Omental fat pad (tissue), 4 donors: ENCODE measurements around the gene RAPGEF5. TPM values are rescaled to one million over a fixed set of nuclear protein-coding genes. Genes with fewer than 3 reads are reported as not detected.

Experiments used
- ATAC-seq: fragments of 150-250 bp; one replicate; pipeline ENCODE4 v1.9.1; 2016; ENCODE audit warnings: mild to moderate bottlenecking, moderate library complexity; ENCODE audit not compliant: low FRiP score
- DNase-seq: peaks from one replicate; pipeline ENCODE4 v3.0.0-alpha.2; 2019; ENCODE audit warnings: low spot score
- CTCF ChIP-seq, 3 donors: fragments of 450-650 bp; IDR thresholded peaks; one replicate each; pipeline ENCODE4 v1.5.1; 2016 to 2017; ENCODE audit warnings: antibody characterized with exemption in 3 of 3, mild to moderate bottlenecking in 3 of 3, moderate library complexity in 2 of 3
- total RNA-seq, 4 donors: library from RNA; depleted of rRNA; stranded (reverse); fragments of >200 nt; gene quantifications; one replicate each; pipeline ENCODE4 v1.1.0, GENCODE V29; 2016

RAPGEF5 gene
- total RNA-seq, 4 donors from 2014 or later = 34.7 to 163 (median 73.0) TPM

- no peak for DNase-seq
- no peak for TF ChIP-seq CTCF (IDR thresholded peaks at IDR 0.05)
- ATAC-seq = no peak
These were observed 206.7 kb downstream of the RAPGEF5 start for GRCh38 chr7:22150221-22150620.

- no peak for DNase-seq
- no peak for ATAC-seq
- no peak for TF ChIP-seq CTCF (IDR thresholded peaks at IDR 0.05)
These were observed 209.1 kb downstream of the RAPGEF5 start for GRCh38 chr7:22147868-22148267.

- DNase-seq (no peak), ATAC-seq (peak; percentile 70)
- no peak for TF ChIP-seq CTCF (IDR thresholded peaks at IDR 0.05)
These were observed 209.9 kb downstream of the RAPGEF5 start for GRCh38 chr7:22146961-22147512.

- no peak for ATAC-seq
- DNase-seq = no peak
- no peak for TF ChIP-seq CTCF (IDR thresholded peaks at IDR 0.05)
These were observed 212.0 kb downstream of the RAPGEF5 start for GRCh38 chr7:22144950-22145349.

- DNase-seq (no peak), ATAC-seq (no peak)
- TF ChIP-seq CTCF (IDR thresholded peaks at IDR 0.05) = no peak
These were observed 213.5 kb downstream of the RAPGEF5 start for GRCh38 chr7:22143491-22143890.

- ATAC-seq (no peak), DNase-seq (no peak)
- no peak for TF ChIP-seq CTCF (IDR thresholded peaks at IDR 0.05)
These were observed 214.4 kb downstream of the RAPGEF5 start for GRCh38 chr7:22142572-22142971.

- no peak for TF ChIP-seq CTCF (IDR thresholded peaks at IDR 0.05)
- no peak for ATAC-seq
These were observed 215.6 kb downstream of the RAPGEF5 start for GRCh38 chr7:22141355-22141754.

More at GRCh38 chr7:22141355-22141754, 215.6 kb downstream of the RAPGEF5 start:
- DNase-seq = no peak
